CD4-positive, alpha-beta memory T cell (primary cell): ENCODE measurements around the gene PSG4. TPM values are rescaled to one million over a fixed set of nuclear protein-coding genes. Genes with fewer than 3 reads are reported as not detected.
"Not testable (repeated sequence)": the region's sequence is repeated elsewhere in the genome, so short reads cannot be mapped to it uniquely, and the experiment has no call there.

Source experiments
- CTCF ChIA-PET: fragments of 350-600 bp; sonication (Branson Sonifier 250); formaldehyde crosslinking; loops from one replicate; lab custom pipeline; 2021; ENCODE audit warnings: inconsistent platforms; ENCODE audit not compliant: partially characterized antibody; lab: Charles Lee
- POLR2A ChIA-PET: fragments of 350-600 bp; sonication (Branson Sonifier 250); formaldehyde crosslinking; loops from one replicate; lab custom pipeline; 2021; ENCODE audit not compliant: partially characterized antibody; lab: Charles Lee
- DNase-seq, 5 donors: peaks; one replicate each; pipeline versions ENCODE4 v3.0.0 to v3.0.0-alpha.2; 2020 to 2022; ENCODE audit warnings: mixed read lengths in 1 of 5
- H3K27ac ChIP-seq: one replicate; pipeline ENCODE4 v1.7.0; 2013; ENCODE audit warnings: low read depth, low read length
- H3K27me3 ChIP-seq: 2 replicates; pipeline ENCODE4 v1.7.0; 2013; ENCODE audit warnings: mild to moderate bottlenecking, low read length, moderate library complexity; ENCODE audit not compliant: insufficient read depth
- H3K36me3 ChIP-seq: 2 replicates; pipeline ENCODE4 v1.7.0; 2013; ENCODE audit warnings: mild to moderate bottlenecking, low read length, moderate library complexity; ENCODE audit not compliant: insufficient read depth
- H3K4me1 ChIP-seq: 2 replicates; pipeline ENCODE4 v1.7.0; 2013; ENCODE audit warnings: mild to moderate bottlenecking, low read length, moderate library complexity; ENCODE audit not compliant: insufficient read depth
- H3K4me3 ChIP-seq, 2 donors: one replicate each; pipeline ENCODE4 v1.7.0; 2013; ENCODE audit warnings: low read length in 2 of 2, mild to moderate bottlenecking in 1 of 2
- H3K9me3 ChIP-seq, 2 donors: one replicate each; pipeline ENCODE4 v1.7.0; 2013; ENCODE audit warnings: low read length in 2 of 2, control low read depth in 1 of 2; ENCODE audit not compliant: control insufficient read depth in 1 of 2
- H3K27ac Mint-ChIP-seq, 7 donors: one replicate each; pipeline ENCODE4 v1.8.0; 2020 to 2021; ENCODE audit warnings: mixed read lengths in 7 of 7, mild to moderate bottlenecking in 6 of 7, inconsistent platforms in 3 of 7, moderate library complexity in 3 of 7
- H3K27me3 Mint-ChIP-seq, 2 donors: one replicate each; pipeline ENCODE4 v1.8.0; 2020 to 2021; ENCODE audit warnings: mixed read lengths in 2 of 2
- H3K36me3 Mint-ChIP-seq, 2 donors: one replicate each; pipeline ENCODE4 v1.8.0; 2020 to 2021; ENCODE audit warnings: mixed read lengths in 2 of 2, inconsistent platforms in 1 of 2, mild to moderate bottlenecking in 1 of 2
- H3K4me1 Mint-ChIP-seq, 4 donors: one replicate each; pipeline ENCODE4 v1.8.0; 2020 to 2021; ENCODE audit warnings: mixed read lengths in 4 of 4, mild to moderate bottlenecking in 1 of 4
- H3K4me3 Mint-ChIP-seq, 8 donors: one replicate each; pipeline ENCODE4 v1.8.0; 2020 to 2021; ENCODE audit warnings: mixed read lengths in 8 of 8, mild to moderate bottlenecking in 7 of 8, moderate library complexity in 6 of 8, inconsistent platforms in 3 of 8
- H3K9me3 Mint-ChIP-seq, 8 donors: one replicate each; pipeline ENCODE4 v1.8.0; 2020 to 2021; ENCODE audit warnings: mixed read lengths in 8 of 8, mild to moderate bottlenecking in 5 of 8, inconsistent platforms in 3 of 8, moderate library complexity in 1 of 8
- intact Hi-C: fragments of 100-400 bp; cut with micrococcal nuclease; formaldehyde crosslinking; loops from one replicate; pipeline ENCODE4 v1.15.1; 2023
- polyA plus RNA-seq, 2 donors: library from polyadenylated mRNA; unstranded; fragments of 300-500 nt; fragmentation: Illumina TruSeq; gene quantifications; one replicate each; pipeline ENCODE4 v1.2.3, GENCODE V29; 2021
- total RNA-seq, 2 experiments: library from RNA; stranded (reverse); gene quantifications; one replicate each; pipeline ENCODE4 v1.2.3, GENCODE V29; 2021

PSG4 gene
- total and polyA plus RNA-seq, 4 experiments from 2014 or later, result not detected

GRCh38 chr19:43221891-43222290 is 16.5 kb upstream of the PSG4 start:
- CTCF ChIA-PET, H3K36me3 ChIP-seq, H3K27me3 Mint-ChIP-seq, H3K27ac Mint-ChIP-seq, intact Hi-C loops, H3K4me3 Mint-ChIP-seq, H3K9me3 ChIP-seq, H3K27me3 ChIP-seq, H3K36me3 Mint-ChIP-seq, H3K4me3 ChIP-seq, POLR2A ChIA-PET, H3K4me1 ChIP-seq, H3K4me1 Mint-ChIP-seq, H3K27ac ChIP-seq, DNase-seq: not testable (repeated sequence)
- peaks cover 0 to 38% (median 19%) of the 10 kb centered on the region in 8 donors for H3K9me3 Mint-ChIP-seq

- H3K4me1 Mint-ChIP-seq, H3K36me3 Mint-ChIP-seq: not testable (repeated sequence)
These were observed 13.7 kb upstream of the PSG4 start for GRCh38 chr19:43219136-43219535.

GRCh38 chr19:43215881-43216280 is 10.4 kb upstream of the PSG4 start:
- H3K27ac ChIP-seq, H3K36me3 Mint-ChIP-seq, POLR2A ChIA-PET, H3K36me3 ChIP-seq, intact Hi-C loops, H3K27me3 ChIP-seq, H3K4me3 Mint-ChIP-seq, H3K9me3 Mint-ChIP-seq, H3K4me1 Mint-ChIP-seq, DNase-seq, H3K4me1 ChIP-seq, H3K27ac Mint-ChIP-seq, H3K9me3 ChIP-seq, CTCF ChIA-PET, H3K4me3 ChIP-seq: not testable (repeated sequence)
- peaks cover 8 to 13% of the 10 kb centered on the region in 2 donors for H3K27me3 Mint-ChIP-seq

More at GRCh38 chr19:43219136-43219535, 13.7 kb upstream of the PSG4 start:
- peaks cover 11 to 13% of the 10 kb centered on the region in 2 donors for H3K27me3 Mint-ChIP-seq
- H3K36me3 ChIP-seq, H3K27me3 ChIP-seq, H3K9me3 ChIP-seq, H3K4me3 Mint-ChIP-seq, H3K27ac Mint-ChIP-seq, CTCF ChIA-PET, H3K4me3 ChIP-seq, H3K27ac ChIP-seq, POLR2A ChIA-PET, intact Hi-C loops, H3K4me1 ChIP-seq, DNase-seq: not testable (repeated sequence)
- H3K9me3 Mint-ChIP-seq, result peaks cover 0 to 18% (median 3%) of the 10 kb centered on the region in 8 donors

DNA sequence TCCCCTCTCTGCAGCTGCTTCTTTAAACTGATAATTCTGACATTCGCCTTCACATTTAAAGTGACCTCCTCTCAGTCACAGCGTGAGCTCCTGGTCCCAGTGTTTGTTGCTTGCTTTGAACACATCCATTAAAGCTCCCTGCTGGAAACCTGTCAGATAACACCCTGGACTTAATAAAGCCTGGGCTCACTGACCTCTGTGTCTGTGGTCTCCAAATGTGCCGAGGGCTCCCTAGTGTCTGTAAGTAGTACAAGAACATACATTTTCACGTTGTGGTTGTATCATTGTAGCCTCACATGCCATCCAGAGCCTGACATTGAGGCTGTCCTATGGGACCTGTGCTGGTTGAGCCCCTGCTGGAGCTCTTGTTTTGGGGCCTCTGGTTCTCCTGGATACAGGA is 2.6 kb upstream of the PSG4 start:
- H3K4me3 Mint-ChIP-seq, result no peak overlapping the region
- POLR2A ChIA-PET, result no interaction called here
- intact Hi-C loops, result no loop called here
- DNase-seq, result no peak
- H3K27ac Mint-ChIP-seq, result no peak overlapping the region
- H3K9me3 ChIP-seq, result no peaks in the 10 kb centered on the region
- CTCF ChIA-PET, result no interaction called here
- no peak overlapping the region for H3K27ac ChIP-seq
- H3K4me1 ChIP-seq, result no peaks in the 10 kb centered on the region
- no peak overlapping the region for H3K4me3 ChIP-seq
- H3K36me3 Mint-ChIP-seq, result no peaks in the 10 kb centered on the region
- H3K27me3 ChIP-seq, result no peaks in the 10 kb centered on the region
- no peaks in the 10 kb centered on the region for H3K36me3 ChIP-seq
- H3K4me1 Mint-ChIP-seq, result no peaks in the 10 kb centered on the region
- peaks cover 4 to 6% of the 10 kb centered on the region in 2 donors for H3K27me3 Mint-ChIP-seq
- no peaks in the 10 kb centered on the region for H3K9me3 Mint-ChIP-seq

DNA sequence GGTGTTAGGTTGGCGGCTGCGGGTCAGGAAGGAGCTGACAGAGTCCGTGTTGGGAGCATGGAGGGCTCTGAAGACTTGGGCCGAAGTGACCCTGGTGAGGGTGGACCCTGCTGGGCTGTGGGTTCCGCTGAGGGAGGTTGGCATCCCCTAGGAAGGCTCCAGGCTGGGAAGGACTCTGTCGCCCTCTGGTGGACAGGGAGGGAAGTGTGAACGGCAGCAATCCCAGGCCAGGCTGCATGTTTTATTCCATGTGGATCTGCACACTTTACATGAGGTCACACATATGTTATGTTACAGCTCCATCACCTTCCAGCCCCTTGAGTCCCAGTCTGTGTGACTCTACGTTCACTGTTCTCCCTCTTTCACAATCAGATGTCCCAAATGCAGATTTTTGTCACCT is 1.7 kb upstream of the PSG4 start:
- H3K4me1 Mint-ChIP-seq, H3K36me3 ChIP-seq, H3K4me3 Mint-ChIP-seq, H3K4me3 ChIP-seq, CTCF ChIA-PET, H3K27ac Mint-ChIP-seq, POLR2A ChIA-PET, DNase-seq, H3K27me3 ChIP-seq, H3K27ac ChIP-seq, H3K36me3 Mint-ChIP-seq, intact Hi-C loops, H3K9me3 ChIP-seq, H3K9me3 Mint-ChIP-seq, H3K27me3 Mint-ChIP-seq, H3K4me1 ChIP-seq: not testable (repeated sequence)

GRCh38 chr19:43203611-43204010 is 1.8 kb downstream of the PSG4 start:
- POLR2A ChIA-PET, result not testable (repeated sequence)

GRCh38 chr19:43201891-43202290 is 3.5 kb downstream of the PSG4 start:
- POLR2A ChIA-PET, result not testable (repeated sequence)

More at GRCh38 chr19:43203611-43204010, 1.8 kb downstream of the PSG4 start:
- H3K27ac ChIP-seq, CTCF ChIA-PET, H3K27ac Mint-ChIP-seq, H3K4me3 ChIP-seq, H3K9me3 Mint-ChIP-seq, H3K36me3 Mint-ChIP-seq, DNase-seq, H3K27me3 ChIP-seq, H3K4me1 Mint-ChIP-seq, H3K9me3 ChIP-seq, H3K4me1 ChIP-seq, H3K27me3 Mint-ChIP-seq, intact Hi-C loops, H3K36me3 ChIP-seq, H3K4me3 Mint-ChIP-seq: not testable (repeated sequence)

DNA sequence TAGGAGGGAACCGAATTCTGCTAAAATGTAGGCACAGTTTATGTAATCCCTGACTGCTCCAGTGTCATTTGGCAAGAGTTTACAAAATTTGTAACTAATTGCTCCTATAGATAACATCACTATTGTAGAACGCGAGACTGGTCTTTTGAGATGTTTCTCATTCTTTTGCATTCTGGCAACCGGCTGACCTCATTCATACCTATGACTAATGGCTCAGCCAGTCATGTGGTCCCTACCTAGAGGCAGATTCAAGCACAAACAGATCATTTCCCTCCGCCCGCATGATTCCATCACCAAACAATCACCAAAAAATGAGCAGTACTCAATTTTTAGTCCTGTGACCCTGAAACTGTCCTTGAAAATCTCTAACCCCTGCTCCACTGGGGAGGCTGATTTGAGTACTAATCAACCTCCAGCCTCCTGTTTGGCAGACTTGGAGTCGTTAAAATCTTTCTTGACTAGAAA is 4.1 kb downstream of the PSG4 start:
- H3K9me3 ChIP-seq, intact Hi-C loops, H3K4me1 Mint-ChIP-seq, H3K4me1 ChIP-seq, DNase-seq, CTCF ChIA-PET, H3K36me3 ChIP-seq, H3K27me3 ChIP-seq, H3K9me3 Mint-ChIP-seq, H3K36me3 Mint-ChIP-seq, POLR2A ChIA-PET, H3K4me3 ChIP-seq, H3K27ac Mint-ChIP-seq, H3K27ac ChIP-seq, H3K4me3 Mint-ChIP-seq: not testable (repeated sequence)
- H3K27me3 Mint-ChIP-seq, result peaks cover 2 to 11% of the 10 kb centered on the region in 2 donors

More at GRCh38 chr19:43201891-43202290, 3.5 kb downstream of the PSG4 start:
- H3K4me1 Mint-ChIP-seq, H3K4me3 ChIP-seq, H3K4me1 ChIP-seq, intact Hi-C loops, H3K9me3 ChIP-seq, H3K27me3 ChIP-seq, H3K27ac ChIP-seq, H3K36me3 ChIP-seq, DNase-seq, H3K36me3 Mint-ChIP-seq, CTCF ChIA-PET, H3K27me3 Mint-ChIP-seq, H3K4me3 Mint-ChIP-seq, H3K9me3 Mint-ChIP-seq: not testable (repeated sequence)
- peak overlapping the region in 1 of 7 donors; percentile 60 for H3K27ac Mint-ChIP-seq
